Keratinocyte (primary cell): Measurements from ENCODE around the gene RAB42.

Source experiments
- CTCF ChIP-seq, 3 experiments: IDR thresholded peaks in 1 of 3; conservative IDR thresholded peaks in 1 of 3; optimal IDR thresholded peaks in 1 of 3; 2 replicates in 2 of 3; 3 replicates in 1 of 3; pipeline versions ENCODE3 to v1.5.1; 2011; ENCODE audit warnings: low read length in 3 of 3, mild to moderate bottlenecking in 3 of 3, moderate library complexity in 2 of 3, control low read depth in 1 of 3, inconsistent platforms in 1 of 3; ENCODE audit not compliant: insufficient read depth in 2 of 3; ENCODE audit errors: extremely low read depth in 1 of 3
- EZH2 ChIP-seq: IDR thresholded peaks from one replicate; pipeline ENCODE4 v1.6.1; 2012; ENCODE audit warnings: inconsistent platforms, mild to moderate bottlenecking, low read length, moderate library complexity

- TF ChIP-seq EZH2 = no peak
- no peak for TF ChIP-seq CTCF (optimal IDR thresholded peaks at IDR 0.05 in 1 of 3, IDR thresholded peaks at IDR 0.05 in 1 of 3, conservative IDR thresholded peaks at IDR 0.05 in 1 of 3; ENCODE audit: extremely low read depth in 1 of 3, insufficient read depth in 2 of 3, low read length in 3 of 3)
Measured at GRCh38 chr1:28577052-28577678, 14.9 kb upstream of the RAB42 start.
